ENCODE results near the gene NVL.

DNA sequence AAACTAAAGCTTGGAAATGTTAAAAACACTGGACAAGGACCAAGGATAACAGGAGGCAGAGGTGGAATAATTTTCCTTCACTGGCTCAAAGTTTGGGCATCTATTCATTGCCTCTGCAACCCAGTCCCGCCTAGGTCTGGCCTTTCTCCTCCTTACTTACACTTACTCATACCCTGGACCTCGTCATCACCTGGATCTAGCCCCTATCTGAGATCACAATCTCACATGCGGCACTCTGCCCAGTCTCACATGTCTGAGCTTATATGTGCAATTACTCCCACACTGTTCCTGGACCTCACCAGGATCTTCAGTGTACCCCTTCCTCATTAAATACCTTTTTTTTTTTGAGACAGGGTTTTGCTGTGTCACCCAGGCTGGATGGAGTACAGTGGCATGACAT lies 37.6 kb downstream of the NVL start:
- TF ChIP-seq TAF1 (IDR thresholded peaks at IDR 0.05; ENCODE audit: low read depth, low read length) (no peak), JUND (IDR thresholded peaks at IDR 0.05; ENCODE audit: low read length) (no peak), MAFK (IDR thresholded peaks at IDR 0.05; ENCODE audit: low read depth, low read length) (no peak), TBP (IDR thresholded peaks at IDR 0.05; ENCODE audit: low read depth, low read length) (no peak), SP2 (IDR thresholded peaks at IDR 0.05; ENCODE audit: low read length) (no peak), RAD21 (IDR thresholded peaks at IDR 0.05 in 1 of 2, conservative IDR thresholded peaks at IDR 0.05 in 1 of 2; ENCODE audit: low read depth in 2 of 2, low read length in 2 of 2) (no peak), EZH2 (IDR thresholded peaks at IDR 0.05; ENCODE audit: low read depth, low read length, severe bottlenecking) (no peak), SP1 (IDR thresholded peaks at IDR 0.05; ENCODE audit: low read depth, low read length) (no peak)
- TF ChIP-seq, protein P1, sequence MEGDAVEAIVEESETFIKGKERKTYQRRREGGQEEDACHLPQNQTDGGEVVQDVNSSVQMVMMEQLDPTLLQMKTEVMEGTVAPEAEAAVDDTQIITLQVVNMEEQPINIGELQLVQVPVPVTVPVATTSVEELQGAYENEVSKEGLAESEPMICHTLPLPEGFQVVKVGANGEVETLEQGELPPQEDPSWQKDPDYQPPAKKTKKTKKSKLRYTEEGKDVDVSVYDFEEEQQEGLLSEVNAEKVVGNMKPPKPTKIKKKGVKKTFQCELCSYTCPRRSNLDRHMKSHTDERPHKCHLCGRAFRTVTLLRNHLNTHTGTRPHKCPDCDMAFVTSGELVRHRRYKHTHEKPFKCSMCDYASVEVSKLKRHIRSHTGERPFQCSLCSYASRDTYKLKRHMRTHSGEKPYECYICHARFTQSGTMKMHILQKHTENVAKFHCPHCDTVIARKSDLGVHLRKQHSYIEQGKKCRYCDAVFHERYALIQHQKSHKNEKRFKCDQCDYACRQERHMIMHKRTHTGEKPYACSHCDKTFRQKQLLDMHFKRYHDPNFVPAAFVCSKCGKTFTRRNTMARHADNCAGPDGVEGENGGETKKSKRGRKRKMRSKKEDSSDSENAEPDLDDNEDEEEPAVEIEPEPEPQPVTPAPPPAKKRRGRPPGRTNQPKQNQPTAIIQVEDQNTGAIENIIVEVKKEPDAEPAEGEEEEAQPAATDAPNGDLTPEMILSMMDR (IDR thresholded peaks at IDR 0.05; ENCODE audit: control extremely low read depth in 1 of 3, insufficient read depth in 1 of 3, low read depth in 1 of 3, low read length in 3 of 3), result no peak

Measured in H1 (cell line).